ENCODE data around the gene CD247. TPM values are rescaled to one million over a fixed set of nuclear protein-coding genes. Genes with fewer than 3 reads are reported as not detected.

CD247 gene
- total RNA-seq, 1 experiment from 2014 or later: 0.44 TPM

- ChIA-PET POLR2A (interaction anchor here (0.7 kb wide), 1 partner anchor 9 kb away, joined by 5 read pairs; no protein-coding TSS in a partner anchor), CTCF (no interaction called here)
- ATAC-seq (no peak), DNase-seq (ENCODE audit: low read depth, low spot score) (no peak)
- H3K27ac ChIP-seq (ENCODE audit: low read length): no peak overlapping the region
- no TSS peak for BruUV-seq (replicated peaks)
- in situ Hi-C loops (cut with HindIII; ENCODE audit: low pct_unique_long_range_greater_than_20kb, low sequenced_read_pairs) (no loop called here), intact Hi-C loops (cut with micrococcal nuclease; ENCODE audit: unreplicated experiment) (no loop called here)
- no peaks in the 10 kb centered on the region for H3K9me3 ChIP-seq (ENCODE audit: control insufficient read depth, insufficient read depth, low read depth, low read length)
- no peak overlapping the region for H3K4me3 ChIP-seq (ENCODE audit: low read depth in 2 of 2, low read length in 2 of 2)
- H3K4me1 ChIP-seq (ENCODE audit: control insufficient read depth, insufficient read depth, low read length): no peaks in the 10 kb centered on the region
- TF ChIP-seq CTCF (IDR thresholded peaks at IDR 0.05) (no peak), SIN3A (IDR thresholded peaks at IDR 0.05; ENCODE audit: borderline replicate concordance, insufficient read depth, low read depth, low read length) (no peak), POLR2AphosphoS5 (IDR thresholded peaks at IDR 0.05; ENCODE audit: low read depth, low read length) (no peak), REST (IDR thresholded peaks at IDR 0.05; ENCODE audit: insufficient read depth in 1 of 2, low read depth in 2 of 2, low read length in 1 of 2) (no peak), TCF7L2 (IDR thresholded peaks at IDR 0.05; ENCODE audit: low read depth, low read length) (no peak)
- no peaks in the 10 kb centered on the region; the same call in 1 of the 2 replicates for H3K36me3 ChIP-seq (ENCODE audit: control insufficient read depth, insufficient read depth, low read length)
- H3K27me3 ChIP-seq (ENCODE audit: control insufficient read depth, insufficient read depth, low read length): no peaks in the 10 kb centered on the region
Measured at GRCh38 chr1:167413328-167413727, 105.0 kb downstream of the CD247 start.

GRCh38 chr1:167412920-167413319 lies 105.4 kb downstream of the CD247 start:
- Histone ChIP-seq H3K36me3 (ENCODE audit: control insufficient read depth, insufficient read depth, low read length) (no peaks in the 10 kb centered on the region; the same call in 1 of the 2 replicates), H3K27ac (ENCODE audit: low read length) (no peak overlapping the region), H3K4me1 (ENCODE audit: control insufficient read depth, insufficient read depth, low read length) (no peaks in the 10 kb centered on the region), H3K4me3 (ENCODE audit: low read depth in 2 of 2, low read length in 2 of 2) (no peak overlapping the region), H3K27me3 (ENCODE audit: control insufficient read depth, insufficient read depth, low read length) (no peaks in the 10 kb centered on the region), H3K9me3 (ENCODE audit: control insufficient read depth, insufficient read depth, low read depth, low read length) (no peaks in the 10 kb centered on the region)
- ATAC-seq (no peak), DNase-seq (ENCODE audit: low read depth, low spot score) (no peak)
- no TSS peak for BruUV-seq (replicated peaks)
- ChIA-PET CTCF (no interaction called here), POLR2A (interaction anchor here (0.7 kb wide), 1 partner anchor 9 kb away, joined by 5 read pairs; no protein-coding TSS in a partner anchor)
- in situ Hi-C loops (cut with HindIII; ENCODE audit: low pct_unique_long_range_greater_than_20kb, low sequenced_read_pairs) (no loop called here), intact Hi-C loops (cut with micrococcal nuclease; ENCODE audit: unreplicated experiment) (no loop called here)
- no peak for TF ChIP-seq SIN3A (IDR thresholded peaks at IDR 0.05; ENCODE audit: borderline replicate concordance, insufficient read depth, low read depth, low read length)

- no peaks in the 10 kb centered on the region; the same call in none of the 2 replicates for H3K36me3 ChIP-seq (ENCODE audit: control insufficient read depth, insufficient read depth, low read length)
- ATAC-seq (no peak), DNase-seq (ENCODE audit: low read depth, low spot score) (no peak)
- POLR2A ChIA-PET: no interaction called here
- intact Hi-C loops (cut with micrococcal nuclease; ENCODE audit: unreplicated experiment): no loop called here
- no peaks in the 10 kb centered on the region for H3K9me3 ChIP-seq (ENCODE audit: control insufficient read depth, insufficient read depth, low read depth, low read length)
- TF ChIP-seq CTCF (IDR thresholded peaks at IDR 0.05): no peak
- TF ChIP-seq POLR2AphosphoS5 (IDR thresholded peaks at IDR 0.05; ENCODE audit: low read depth, low read length): no peak
- no peak for TF ChIP-seq REST (IDR thresholded peaks at IDR 0.05; ENCODE audit: insufficient read depth in 1 of 2, low read depth in 2 of 2, low read length in 1 of 2)
- TF ChIP-seq SIN3A (IDR thresholded peaks at IDR 0.05; ENCODE audit: borderline replicate concordance, insufficient read depth, low read depth, low read length): no peak
- no peaks in the 10 kb centered on the region for H3K27me3 ChIP-seq (ENCODE audit: control insufficient read depth, insufficient read depth, low read length)
- in situ Hi-C loops (cut with HindIII; ENCODE audit: low pct_unique_long_range_greater_than_20kb, low sequenced_read_pairs): no loop called here
- H3K27ac ChIP-seq (ENCODE audit: low read length): no peak overlapping the region
- CTCF ChIA-PET: no interaction called here
- no peaks in the 10 kb centered on the region for H3K4me1 ChIP-seq (ENCODE audit: control insufficient read depth, insufficient read depth, low read length)
- H3K4me3 ChIP-seq (ENCODE audit: low read depth in 2 of 2, low read length in 2 of 2): no peak overlapping the region
- no TSS peak for BruUV-seq (replicated peaks)
Measured at GRCh38 chr1:167412072-167412471, 106.3 kb downstream of the CD247 start.

Data from Panc1 (cell line).